Ureter (tissue), 1 donor: ENCODE data around the gene MRPL28. TPM values are rescaled to one million over a fixed set of nuclear protein-coding genes. Genes with fewer than 3 reads are reported as not detected.
"Not testable (repeated sequence)": the region's sequence is repeated elsewhere in the genome, so short reads cannot be mapped to it uniquely, and the experiment has no call there.

Source experiments
- DNase-seq: peaks from one replicate; pipeline ENCODE4 v3.0.0-alpha.2; 2020; ENCODE audit warnings: low spot score
- total RNA-seq: library from RNA; stranded (reverse); gene quantifications from one replicate; pipeline ENCODE4 v1.2.4, GENCODE V29; 2023
- donor health status: DM: yes; HTN: yes; CAD: no.

MRPL28 gene
- total RNA-seq, 1 donor from 2014 or later, result 56.6 TPM

GRCh38 chr16:341095-341973, 29.0 kb downstream of the MRPL28 start:
- not testable (repeated sequence) for DNase-seq

DNA sequence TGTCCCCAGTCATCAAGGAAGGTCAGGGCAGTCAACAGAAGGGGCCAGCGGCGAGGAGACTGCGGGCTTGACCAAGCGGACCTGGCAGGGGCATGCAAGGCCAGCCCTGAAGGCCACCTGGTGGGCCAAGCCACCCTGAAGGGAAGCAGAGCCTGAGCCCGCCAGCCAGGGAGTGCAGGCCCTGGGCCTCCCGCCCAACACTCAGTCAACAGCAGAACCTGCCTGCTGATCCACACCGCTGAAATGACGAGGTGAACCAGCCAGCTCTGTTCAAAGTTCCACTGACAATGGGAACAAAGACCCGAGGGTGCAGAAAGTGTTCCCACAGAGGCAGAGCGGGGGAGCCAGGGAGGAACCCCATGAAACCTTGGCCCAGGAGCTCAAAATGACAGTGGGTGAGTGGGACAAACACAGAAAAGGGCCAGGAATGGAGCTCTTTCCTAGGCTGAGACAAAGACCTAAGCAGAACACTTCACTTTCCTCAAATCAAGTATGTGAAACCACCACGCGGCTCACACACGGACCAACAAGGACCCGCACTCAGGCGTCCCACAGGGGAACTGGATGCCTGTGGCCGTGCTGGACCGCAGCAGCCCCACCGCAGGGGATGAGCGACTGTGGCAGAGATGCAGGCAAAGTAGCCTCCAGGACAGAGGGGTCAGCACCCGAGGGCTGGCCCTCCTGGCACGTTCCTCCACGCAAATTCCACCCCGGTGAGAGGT, 29.8 kb downstream of the MRPL28 start:
- DNase-seq, result no peak

DNA sequence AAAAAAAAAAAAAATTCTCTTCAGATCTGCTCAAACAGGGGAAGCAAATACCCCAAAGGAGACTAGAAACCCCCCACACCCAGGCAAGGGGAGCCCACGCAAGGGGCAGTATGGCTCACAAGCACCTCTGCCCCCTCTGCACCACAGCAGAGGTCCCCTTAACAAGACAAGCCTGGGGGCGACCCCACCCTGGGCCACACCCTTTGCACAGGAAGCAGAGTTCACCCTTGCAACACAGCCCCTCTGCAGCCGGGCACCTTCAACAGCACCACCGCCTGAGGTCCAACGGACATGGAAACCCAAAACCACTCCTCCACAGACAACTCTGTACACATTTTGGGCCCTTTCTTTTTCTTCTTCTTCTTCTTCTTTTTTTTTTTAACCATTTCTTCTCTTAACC, 30.7 kb downstream of the MRPL28 start:
- DNase-seq, result no peak

- no peak for DNase-seq
Observed at GRCh38 chr16:337975-338575, 32.3 kb downstream of the MRPL28 start.

GRCh38 chr16:337437-337836, 32.9 kb downstream of the MRPL28 start:
- no peak for DNase-seq

- no peak for DNase-seq
Observed at GRCh38 chr16:336269-336668, 34.1 kb downstream of the MRPL28 start.

GRCh38 chr16:334861-335632, 35.3 kb downstream of the MRPL28 start:
- DNase-seq, result not testable (repeated sequence)

- not testable (repeated sequence) for DNase-seq
Observed at GRCh38 chr16:334164-334832, 36.0 kb downstream of the MRPL28 start.

DNA sequence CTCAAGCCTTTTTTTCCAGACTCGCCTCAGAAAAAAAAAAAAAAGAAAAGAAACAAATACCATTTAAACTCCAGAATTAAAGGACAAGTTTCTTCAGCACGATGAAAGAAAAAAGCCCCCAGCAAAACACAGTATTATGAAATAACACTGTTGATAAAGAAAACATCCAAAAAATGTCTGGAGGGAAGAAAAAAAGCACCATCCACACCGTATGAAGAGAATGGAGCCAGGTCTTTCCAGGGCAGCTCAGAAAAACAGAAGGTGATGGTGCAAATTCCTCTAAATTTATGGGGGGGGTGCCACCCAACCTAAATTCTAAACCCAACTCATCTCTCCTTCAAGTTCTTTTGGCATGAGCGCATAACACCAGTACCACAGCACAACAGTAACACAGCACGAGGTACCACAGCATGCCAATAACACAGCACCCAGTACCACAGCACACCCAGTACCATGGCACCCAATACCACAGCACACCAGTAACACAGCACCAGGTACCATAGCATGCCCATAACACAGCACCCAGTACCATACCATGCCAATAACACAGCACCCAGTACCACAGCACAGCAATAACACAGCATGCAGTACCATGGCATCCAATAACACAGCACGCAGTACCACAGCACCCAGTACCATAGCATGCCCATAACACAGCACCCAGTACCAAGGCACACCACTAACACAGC, 36.8 kb downstream of the MRPL28 start:
- DNase-seq, result no peak

- not testable (repeated sequence) for DNase-seq
Observed at GRCh38 chr16:331181-331814, 39.0 kb downstream of the MRPL28 start.

- DNase-seq, result no peak
Observed at GRCh38 chr16:330741-331140, 39.6 kb downstream of the MRPL28 start.

DNA sequence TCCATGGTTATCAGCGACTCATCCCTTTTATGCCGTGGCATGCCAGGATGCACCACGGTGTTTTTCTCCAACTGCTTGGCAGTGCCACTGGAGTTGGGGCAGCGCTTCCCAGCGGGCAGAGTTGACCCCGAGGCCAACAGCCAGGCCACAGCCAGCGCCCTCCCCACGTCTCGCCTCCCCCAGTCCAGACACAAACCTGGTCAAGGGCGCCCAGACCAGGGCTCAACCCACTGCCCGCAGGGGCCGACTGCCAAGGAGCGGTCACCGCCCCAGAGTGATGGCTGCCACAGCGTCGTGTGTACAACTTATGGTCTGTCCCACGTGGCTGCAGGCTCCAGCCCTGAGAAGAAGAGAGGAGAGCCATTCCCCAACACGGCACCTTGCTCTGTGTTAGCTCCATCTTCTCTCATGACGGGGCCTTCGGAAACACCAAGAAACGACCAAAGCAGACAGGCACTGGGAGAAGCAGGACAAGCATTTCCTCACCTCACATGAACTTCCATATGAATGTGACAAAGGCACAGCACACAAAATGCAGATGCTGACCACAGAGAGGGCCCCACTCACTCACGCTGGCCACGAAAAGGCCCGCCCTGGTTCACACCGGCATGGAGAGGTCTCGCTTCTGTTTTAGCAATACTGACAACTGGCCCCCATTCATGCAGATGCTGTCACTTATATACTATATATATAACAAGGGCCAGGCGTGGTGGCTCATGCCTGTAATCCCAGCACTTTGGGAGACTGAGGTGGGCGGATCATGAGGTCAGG, 44.8 kb downstream of the MRPL28 start:
- DNase-seq, result no peak

- no peak for DNase-seq
Observed at GRCh38 chr16:324451-325334, 45.6 kb downstream of the MRPL28 start.

- no peak for DNase-seq
Observed at GRCh38 chr16:324201-324450, 46.2 kb downstream of the MRPL28 start.

DNA sequence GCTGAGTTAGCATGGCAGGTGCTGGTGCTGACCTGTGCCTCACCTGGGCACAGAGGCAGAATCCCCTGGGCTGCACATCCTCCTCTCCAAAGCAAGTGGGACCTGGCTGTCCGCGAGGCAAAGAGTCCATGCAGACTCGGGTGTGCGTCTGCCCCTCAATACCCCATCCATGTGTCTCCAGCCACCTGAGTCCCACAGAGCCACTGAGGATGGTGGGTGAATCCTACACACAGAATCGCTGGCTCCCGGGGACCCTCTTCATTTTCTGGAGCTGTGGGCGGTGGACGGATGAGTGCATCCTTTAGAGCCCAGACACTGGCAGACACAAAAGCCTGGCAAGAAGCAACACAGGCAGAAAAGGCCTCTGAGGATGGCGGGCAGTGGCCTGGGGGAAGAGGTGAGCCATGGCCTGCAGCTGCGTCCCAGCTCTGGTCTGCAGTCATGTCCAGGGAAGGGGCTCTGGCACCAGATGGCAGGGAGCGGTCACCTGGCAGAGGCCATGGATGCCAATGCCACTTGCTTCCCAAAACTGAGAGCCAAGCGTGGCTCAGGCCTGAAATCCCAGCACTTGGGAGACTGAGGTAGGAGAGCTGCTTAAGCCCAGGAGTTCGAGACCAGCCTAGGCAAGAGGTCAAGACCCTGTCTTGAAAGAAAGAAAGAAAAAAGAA, 47.7 kb downstream of the MRPL28 start:
- DNase-seq, result no peak

GRCh38 chr16:321532-321931, 48.8 kb downstream of the MRPL28 start:
- DNase-seq, result no peak

GRCh38 chr16:320206-320605, 50.1 kb downstream of the MRPL28 start:
- no peak for DNase-seq

- no peak for DNase-seq
Observed at GRCh38 chr16:318628-319027, 51.7 kb downstream of the MRPL28 start.
